Measurements from ENCODE around the gene TSPAN9. TPM values are rescaled to one million over a fixed set of nuclear protein-coding genes. Genes with fewer than 3 reads are reported as not detected.

Gene TSPAN9
- total RNA-seq, 1 experiment from 2014 or later, result 13.2 TPM

GRCh38 chr12:3086211-3086610, 9.0 kb downstream of the TSPAN9 start:
- H3K4me3 ChIP-seq (replicated peaks in 1 of 2; ENCODE audit: low read depth in 1 of 2, low read length in 2 of 2), result no peak overlapping the region
- RAD21 ChIA-PET (ENCODE audit: low non-redundant PET in 1 of 2, low total read pairs in 2 of 2, uncharacterized antibody in 2 of 2, unreplicated experiment in 2 of 2), result no interaction called here
- ATAC-seq, result no peak
- no peak for DNase-seq (ENCODE audit: low read depth, low spot score)
- TF ChIP-seq RAD21 (IDR thresholded peaks at IDR 0.05; ENCODE audit: low read depth) (no peak), SRF (IDR thresholded peaks at IDR 0.05; ENCODE audit: low read depth) (no peak), ZNF274 (IDR thresholded peaks at IDR 0.05; ENCODE audit: low read depth, low read length) (no peak), CTCF (IDR thresholded peaks at IDR 0.05 in 2 of 3, conservative IDR thresholded peaks at IDR 0.05 in 1 of 3; ENCODE audit: borderline replicate concordance in 1 of 3, insufficient read depth in 1 of 3, low read depth in 2 of 3, low read length in 2 of 3) (no peak), POLR2A (IDR thresholded peaks at IDR 0.05; ENCODE audit: borderline replicate concordance, extremely low read depth, insufficient read depth, insufficient read length) (no peak), POLR2AphosphoS5 (IDR thresholded peaks at IDR 0.05; ENCODE audit: low read depth, low read length) (no peak), MAX (IDR thresholded peaks at IDR 0.05) (no peak), EZH2phosphoT487 (IDR thresholded peaks at IDR 0.05; ENCODE audit: borderline replicate concordance) (no peak), JUND (IDR thresholded peaks at IDR 0.05) (no peak), EGR1 (IDR thresholded peaks at IDR 0.05; ENCODE audit: low read depth) (no peak), REST (IDR thresholded peaks at IDR 0.05; ENCODE audit: low read depth) (no peak), CBX3 (IDR thresholded peaks at IDR 0.05; ENCODE audit: low read depth) (no peak), SP1 (IDR thresholded peaks at IDR 0.05; ENCODE audit: low read depth) (no peak), CEBPB (IDR thresholded peaks at IDR 0.05; ENCODE audit: low read depth) (no peak), ZFX (IDR thresholded peaks at IDR 0.05) (no peak), YY1 (IDR thresholded peaks at IDR 0.05; ENCODE audit: extremely low read depth, insufficient replicate concordance, low read depth, low read length) (no peak), SIN3A (IDR thresholded peaks at IDR 0.05; ENCODE audit: low read depth) (no peak)
- TF ChIP-seq, protein P1, sequence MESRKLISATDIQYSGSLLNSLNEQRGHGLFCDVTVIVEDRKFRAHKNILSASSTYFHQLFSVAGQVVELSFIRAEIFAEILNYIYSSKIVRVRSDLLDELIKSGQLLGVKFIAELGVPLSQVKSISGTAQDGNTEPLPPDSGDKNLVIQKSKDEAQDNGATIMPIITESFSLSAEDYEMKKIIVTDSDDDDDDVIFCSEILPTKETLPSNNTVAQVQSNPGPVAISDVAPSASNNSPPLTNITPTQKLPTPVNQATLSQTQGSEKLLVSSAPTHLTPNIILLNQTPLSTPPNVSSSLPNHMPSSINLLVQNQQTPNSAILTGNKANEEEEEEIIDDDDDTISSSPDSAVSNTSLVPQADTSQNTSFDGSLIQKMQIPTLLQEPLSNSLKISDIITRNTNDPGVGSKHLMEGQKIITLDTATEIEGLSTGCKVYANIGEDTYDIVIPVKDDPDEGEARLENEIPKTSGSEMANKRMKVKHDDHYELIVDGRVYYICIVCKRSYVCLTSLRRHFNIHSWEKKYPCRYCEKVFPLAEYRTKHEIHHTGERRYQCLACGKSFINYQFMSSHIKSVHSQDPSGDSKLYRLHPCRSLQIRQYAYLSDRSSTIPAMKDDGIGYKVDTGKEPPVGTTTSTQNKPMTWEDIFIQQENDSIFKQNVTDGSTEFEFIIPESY (IDR thresholded peaks at IDR 0.05; ENCODE audit: extremely low read depth, insufficient replicate concordance, low read length), result no peak
- TF ChIP-seq, protein P2, sequence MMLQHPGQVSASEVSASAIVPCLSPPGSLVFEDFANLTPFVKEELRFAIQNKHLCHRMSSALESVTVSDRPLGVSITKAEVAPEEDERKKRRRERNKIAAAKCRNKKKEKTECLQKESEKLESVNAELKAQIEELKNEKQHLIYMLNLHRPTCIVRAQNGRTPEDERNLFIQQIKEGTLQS (IDR thresholded peaks at IDR 0.05), result no peak
- no peak overlapping the region for H3K9ac ChIP-seq (ENCODE audit: low read length)
- peaks cover 0 to 8% of the 10 kb centered on the region in 2 experiments; a peak in 1 of 4 replicates for H3K4me1 ChIP-seq (ENCODE audit: control insufficient read depth in 1 of 2, insufficient read depth in 2 of 2, low read length in 2 of 2)
- no peaks in the 10 kb centered on the region for H3K9me3 ChIP-seq (ENCODE audit: control insufficient read depth in 1 of 2, insufficient read depth in 1 of 2, low read depth in 1 of 2, low read length in 2 of 2)
- no peaks in the 10 kb centered on the region for H3K36me3 ChIP-seq (ENCODE audit: control insufficient read depth in 1 of 2, insufficient read depth in 2 of 2, low read length in 2 of 2)
- CTCF ChIA-PET, result no interaction called here
- intact Hi-C loops (cut with micrococcal nuclease), result no loop called here
- H4K20me1 ChIP-seq (ENCODE audit: insufficient read depth), result no peaks in the 10 kb centered on the region
- H3K4me2 ChIP-seq (ENCODE audit: low read length), result no peak overlapping the region
- H2AFZ ChIP-seq (ENCODE audit: low read depth, low read length, poor library complexity, severe bottlenecking), result no peak overlapping the region
- H3K27ac ChIP-seq (ENCODE audit: low read depth, low read length), result no peak overlapping the region
- BruUV-seq (replicated peaks), result no TSS peak
- H3K27me3 ChIP-seq (ENCODE audit: insufficient read depth, low read length), result no peaks in the 10 kb centered on the region
- no peaks in the 10 kb centered on the region for H3K9me2 ChIP-seq (ENCODE audit: insufficient read depth)
- H3K79me2 ChIP-seq (ENCODE audit: insufficient read depth, low read length), result no peaks in the 10 kb centered on the region
- POLR2A ChIA-PET, result no interaction called here

All from HCT116 (cell line).